Right hindlimb (tissue), 1 donor: Measurements from ENCODE around the gene TRIM29.

Experiments used
- DNase-seq: peaks from one replicate; pipeline ENCODE4 v3.0.0-alpha.2; 2018

The TRIM29 gene

DNA sequence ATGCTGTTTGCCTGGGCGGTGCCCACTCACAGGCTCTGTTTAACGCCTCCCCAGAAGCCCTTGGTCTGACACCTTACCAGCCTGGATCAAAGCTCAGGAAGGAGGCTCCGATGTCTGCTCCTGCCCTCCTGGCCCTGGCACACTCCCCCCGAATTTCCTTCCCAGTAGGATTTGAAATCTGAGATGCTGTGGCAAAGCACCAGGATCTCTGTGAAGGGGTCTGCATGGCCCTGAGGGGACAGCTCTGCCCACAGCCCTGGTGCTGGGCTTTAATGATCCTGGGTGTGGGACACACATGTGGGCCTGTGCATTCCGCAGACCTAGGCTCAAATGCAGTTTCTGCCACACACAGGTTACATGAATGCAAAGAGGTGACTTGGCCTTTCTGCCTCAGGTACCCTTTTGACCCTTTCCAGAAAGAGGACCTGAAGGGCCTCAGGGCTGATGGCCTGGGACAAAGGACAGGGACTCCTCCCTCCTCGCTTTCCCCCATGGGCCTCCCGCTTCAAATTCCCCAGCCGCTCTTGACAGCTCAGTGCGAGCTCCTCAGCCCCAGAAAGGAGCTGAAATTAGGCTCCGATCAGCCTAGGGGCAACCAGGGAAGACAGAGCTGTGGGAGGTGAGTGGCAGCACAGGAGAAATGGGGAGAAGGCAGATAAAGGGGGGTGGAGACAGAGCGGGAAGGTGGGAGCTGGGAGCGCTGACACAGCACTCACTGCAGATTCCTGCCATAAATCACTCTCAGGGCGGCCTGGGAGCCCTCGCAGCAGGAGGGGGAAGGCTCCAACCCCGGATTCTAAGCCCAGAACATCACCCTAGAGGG is 41.3 kb downstream of the TRIM29 start:
- DNase-seq: no peak

DNA sequence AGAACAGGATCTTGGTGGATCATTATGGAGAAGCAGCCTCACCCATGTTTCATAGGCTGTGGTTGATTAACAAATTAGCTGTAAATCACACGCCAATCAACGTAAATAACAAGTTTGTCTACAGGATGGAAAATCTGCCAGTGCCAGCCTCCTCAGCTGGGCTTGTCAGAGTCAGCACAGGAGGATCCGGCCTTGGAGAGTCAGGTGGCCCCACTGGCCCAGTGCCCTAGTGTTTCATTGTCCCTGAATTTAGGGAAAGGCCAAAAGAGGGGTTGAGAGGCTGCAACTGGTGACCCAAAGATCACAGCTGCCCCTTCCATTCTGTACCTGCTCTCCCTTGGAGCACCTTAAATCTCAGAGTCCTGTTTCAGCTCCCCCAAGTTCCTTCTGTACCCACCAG is 42.4 kb downstream of the TRIM29 start:
- no peak for DNase-seq

DNA sequence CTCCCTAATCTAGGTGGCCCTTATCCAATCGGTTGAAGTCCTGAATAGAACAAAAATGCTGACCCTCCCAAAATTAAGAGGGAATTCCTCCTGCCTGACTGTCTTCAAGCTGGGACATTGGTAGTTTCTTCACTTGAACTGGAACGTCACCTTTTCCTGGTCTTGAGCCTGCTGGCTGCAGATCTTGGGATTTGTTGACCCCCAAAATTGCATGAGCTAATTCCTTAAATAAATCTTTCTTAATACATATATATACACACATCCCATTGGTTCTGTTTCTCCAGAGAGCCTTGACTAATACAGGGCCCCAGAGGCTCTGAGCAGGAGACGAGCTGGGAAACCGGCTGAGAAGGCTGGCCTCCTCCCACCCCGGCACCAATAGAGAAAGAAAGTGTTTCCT is 46.2 kb downstream of the TRIM29 start:
- DNase-seq: peak; percentile 2

DNA sequence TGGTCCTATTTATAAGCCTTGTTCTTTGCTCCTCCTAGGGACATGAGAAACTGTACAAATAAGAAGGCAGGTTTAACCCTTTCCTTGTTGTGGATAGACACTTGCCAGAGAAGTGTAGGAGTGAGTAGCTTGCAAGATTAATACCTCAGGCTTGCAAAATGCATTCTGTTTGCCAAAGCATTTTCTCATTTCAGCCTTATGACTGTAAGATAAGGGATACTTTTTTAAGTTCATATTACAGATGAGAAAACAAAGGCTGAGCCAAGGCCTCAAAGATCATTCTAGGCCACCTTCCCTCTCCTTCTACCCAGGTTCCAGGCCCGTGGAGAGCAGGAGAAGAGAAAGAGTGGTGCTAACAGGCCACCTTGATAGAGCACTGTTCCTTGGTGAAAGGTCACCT is 46.8 kb downstream of the TRIM29 start:
- no peak for DNase-seq

DNA sequence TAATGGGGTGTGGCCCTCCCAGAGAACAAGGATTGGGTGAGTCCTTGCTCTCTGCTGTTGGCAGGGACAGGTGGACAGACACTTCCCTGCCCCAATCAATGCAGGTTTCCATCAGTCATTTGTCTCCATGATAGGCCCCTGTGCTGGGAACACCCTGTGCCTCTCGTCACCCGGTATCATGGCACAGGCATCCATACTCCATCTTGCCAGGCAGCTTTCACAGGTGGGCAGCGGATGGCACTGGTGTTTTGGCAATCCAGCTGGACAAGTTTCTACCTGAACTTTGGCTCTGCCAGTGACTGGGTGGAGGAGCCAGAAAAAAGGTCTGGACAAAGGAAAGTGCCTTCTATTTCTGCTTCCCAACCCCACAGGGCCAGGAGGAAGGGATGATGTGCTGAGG is 47.5 kb downstream of the TRIM29 start:
- DNase-seq: no peak

DNA sequence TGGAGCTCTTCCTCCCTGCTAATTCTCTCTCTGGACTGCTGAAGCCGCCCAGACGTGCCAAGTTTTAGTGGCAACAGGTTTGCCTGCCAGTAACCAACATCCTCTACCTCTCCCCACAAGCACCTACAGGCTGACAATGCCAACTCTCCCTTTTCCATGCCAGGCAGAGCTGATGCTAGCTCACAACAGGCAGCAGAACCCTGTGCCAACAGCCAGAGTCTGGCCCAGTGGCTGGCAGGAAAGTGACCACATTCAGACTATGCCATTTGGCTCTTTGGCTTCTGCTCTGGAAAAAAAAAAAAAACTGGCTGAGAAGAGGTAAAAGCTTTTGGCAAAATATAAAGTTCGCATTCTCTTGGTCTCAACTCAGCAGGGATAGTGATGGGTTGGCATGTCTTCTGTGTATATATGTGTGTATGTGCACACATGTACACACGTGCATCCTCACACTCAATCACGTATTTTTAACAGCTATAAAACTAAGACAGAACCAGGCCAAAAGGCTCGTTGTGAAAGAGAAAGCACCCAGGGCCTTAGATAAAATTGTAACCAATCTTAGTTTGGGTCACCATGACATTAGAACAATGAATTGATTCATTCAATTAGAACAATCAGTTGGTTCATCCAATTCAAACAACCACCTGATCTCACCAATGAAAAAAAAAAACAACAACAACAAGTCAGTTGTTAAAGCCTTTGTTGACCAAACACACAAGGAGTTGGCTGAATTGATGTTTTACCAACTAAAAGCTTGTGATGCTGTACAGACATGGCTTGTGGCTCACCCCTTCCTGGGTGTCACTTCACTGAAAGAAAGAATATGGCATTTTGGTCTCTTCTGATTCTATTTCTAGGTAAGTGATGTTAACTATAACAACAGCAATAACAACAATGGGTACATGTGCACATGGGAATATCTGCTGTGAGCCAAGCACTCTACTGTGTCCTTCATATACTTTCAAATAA is 48.6 kb downstream of the TRIM29 start:
- DNase-seq: no peak

DNA sequence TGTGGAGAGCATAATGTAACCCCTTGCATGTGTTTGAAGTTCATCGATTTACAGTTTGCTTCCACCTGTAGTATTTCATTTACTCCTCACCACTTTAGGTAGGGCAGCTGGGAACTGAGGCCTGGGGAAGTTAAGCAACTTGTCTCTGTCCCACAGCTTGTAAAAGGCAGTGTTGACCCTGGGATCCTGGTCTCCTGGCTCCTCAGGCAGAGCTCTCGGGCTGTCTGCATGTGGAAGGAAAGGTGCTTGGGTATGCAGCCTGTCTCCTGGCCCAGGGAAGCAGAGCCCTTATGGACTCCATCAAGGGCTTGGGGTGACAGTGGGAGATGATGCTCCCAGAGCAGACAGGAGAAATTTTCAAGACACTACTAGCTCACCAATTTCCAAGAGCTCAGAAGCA is 49.9 kb downstream of the TRIM29 start:
- no peak for DNase-seq

DNA sequence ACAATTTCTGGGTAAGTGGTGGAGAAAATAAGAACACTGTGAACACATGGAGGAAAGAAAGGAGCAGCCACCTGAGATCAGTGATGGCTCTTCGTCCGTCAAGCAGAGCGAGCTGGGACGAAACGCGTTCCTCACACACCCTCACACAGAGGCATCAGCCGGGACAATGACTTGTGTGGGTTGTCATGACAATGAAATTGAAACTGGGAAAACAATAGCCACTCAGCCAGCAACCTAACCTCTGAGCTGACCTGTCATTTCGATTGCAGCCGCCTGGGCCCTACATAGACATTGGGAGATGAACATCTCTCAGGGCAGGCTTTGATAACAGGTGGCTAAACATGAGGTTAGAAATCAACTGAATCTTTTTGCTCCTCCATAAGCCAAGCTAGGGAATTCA is 51.3 kb downstream of the TRIM29 start:
- no peak for DNase-seq

DNA sequence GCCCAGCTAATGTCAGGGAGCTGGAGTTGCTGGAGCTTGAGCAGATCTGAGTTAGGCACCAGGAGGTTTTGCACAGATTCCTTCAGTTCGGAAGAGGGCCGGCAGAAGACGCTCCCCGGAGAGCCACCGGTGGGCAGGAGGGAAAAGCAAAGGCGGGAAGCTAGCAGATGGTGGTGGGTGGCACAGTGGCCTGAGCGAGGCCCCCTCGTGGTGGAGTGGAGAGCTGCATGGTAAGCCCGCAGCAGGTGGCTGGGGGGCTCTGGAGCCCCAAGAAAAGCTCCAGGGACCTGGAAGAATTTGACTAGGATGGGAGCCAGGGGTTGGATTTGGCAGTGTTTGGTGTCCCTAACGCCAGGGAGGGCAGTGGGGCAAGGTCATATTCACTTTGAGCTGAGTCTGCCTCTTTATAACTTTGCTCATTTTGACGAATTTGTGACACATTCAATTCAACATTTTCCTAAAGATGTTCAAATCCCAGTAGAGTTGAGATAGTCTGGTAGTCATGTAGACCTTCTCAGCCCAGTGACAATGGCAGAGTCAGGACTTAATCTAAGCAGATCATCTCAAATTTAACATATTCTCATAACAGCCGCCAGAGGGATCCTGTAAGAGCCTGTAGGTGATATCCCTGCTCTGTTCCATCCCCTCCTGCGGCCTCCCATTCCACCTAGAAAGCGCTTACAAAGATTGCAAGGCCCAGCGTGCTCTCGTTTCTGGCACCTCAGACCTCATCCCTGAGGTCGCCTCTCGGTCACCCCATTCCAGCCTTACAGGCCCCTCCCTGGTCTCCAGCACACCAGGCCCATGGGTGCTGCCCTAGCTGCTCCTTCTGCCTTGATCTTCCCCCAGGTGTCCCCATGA is 57.9 kb downstream of the TRIM29 start:
- no peak for DNase-seq

DNA sequence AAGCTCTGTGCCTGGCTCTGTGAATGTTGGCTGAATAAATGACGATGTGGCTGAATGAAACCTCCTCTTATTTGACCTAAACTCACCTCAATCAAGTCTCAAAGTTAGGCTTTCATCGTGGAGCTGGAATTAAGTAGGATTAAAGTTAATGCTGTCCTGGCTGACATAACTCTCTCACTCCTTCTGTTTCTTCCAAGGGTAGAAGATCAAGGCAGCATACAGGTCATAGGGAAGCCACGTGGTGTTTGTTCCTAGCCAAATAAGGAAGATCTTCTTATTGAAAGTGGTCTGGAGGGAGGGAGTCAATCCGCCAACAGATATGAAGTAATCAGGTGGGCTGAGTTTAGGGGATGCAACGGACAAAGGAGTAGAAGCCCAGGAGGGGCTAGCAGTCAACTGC is 59.5 kb downstream of the TRIM29 start:
- DNase-seq: no peak

DNA sequence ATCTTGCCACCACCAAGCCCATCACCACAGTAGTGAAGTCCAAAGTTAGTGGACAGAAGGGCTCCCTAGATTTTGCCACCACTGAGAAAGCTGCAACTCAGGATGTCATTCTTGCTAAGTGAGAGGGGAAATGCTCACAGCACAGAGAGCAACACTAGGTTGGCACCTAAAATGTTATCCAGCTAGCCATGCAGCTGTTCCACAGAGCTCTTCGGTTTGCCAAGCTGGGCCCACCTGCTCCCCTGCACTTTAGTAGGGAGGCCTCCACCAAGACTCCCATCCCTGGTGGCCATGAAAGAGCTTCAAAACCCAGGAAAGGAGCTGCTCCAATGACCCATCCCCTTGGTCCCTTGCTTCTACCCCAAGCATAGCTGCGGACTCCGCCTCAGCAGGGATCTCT is 63.8 kb downstream of the TRIM29 start:
- peak; percentile 35 for DNase-seq

DNA sequence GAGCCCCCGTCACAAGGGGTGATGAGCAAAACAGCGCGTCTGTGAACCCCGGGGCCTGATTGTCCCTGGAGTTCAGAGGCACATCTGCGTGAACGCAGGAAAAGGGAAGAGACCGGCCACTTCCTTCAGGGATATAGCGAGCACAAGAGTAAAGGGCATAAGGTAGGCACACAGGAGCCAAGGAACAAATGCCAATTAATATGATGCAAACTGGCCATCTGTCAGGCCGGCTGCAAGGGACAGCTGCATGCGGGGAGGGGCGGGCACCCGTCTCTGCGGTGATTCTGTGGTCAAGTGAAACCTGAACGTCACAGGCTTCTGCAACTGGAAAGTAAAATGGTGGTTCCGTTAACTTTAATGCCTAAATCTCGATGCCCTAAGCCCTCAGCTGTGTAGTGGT is 64.7 kb downstream of the TRIM29 start:
- peak; percentile 70 for DNase-seq

DNA sequence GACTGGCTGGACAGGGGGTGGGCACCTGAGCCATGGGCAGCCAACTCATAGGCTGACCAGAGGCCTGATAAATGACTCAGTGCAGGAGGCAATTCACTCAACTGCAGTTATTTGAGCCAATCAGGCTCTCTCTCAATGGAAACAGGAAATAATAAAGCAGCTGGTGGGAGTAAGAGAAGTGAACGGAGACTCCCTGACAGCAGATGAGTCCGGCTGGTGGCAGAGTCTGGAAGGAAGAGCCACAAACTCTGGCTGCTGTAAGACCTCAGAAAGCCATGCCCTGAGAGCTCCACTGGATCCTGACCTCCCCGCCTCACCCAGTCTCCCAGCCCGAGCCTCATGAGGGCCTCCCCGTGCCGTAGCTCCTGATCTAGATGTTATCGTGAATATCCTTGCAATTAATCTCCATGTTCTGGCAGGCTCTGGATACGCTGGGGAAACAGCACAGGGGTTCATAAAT is 69.8 kb downstream of the TRIM29 start:
- peak; percentile 66 for DNase-seq

DNA sequence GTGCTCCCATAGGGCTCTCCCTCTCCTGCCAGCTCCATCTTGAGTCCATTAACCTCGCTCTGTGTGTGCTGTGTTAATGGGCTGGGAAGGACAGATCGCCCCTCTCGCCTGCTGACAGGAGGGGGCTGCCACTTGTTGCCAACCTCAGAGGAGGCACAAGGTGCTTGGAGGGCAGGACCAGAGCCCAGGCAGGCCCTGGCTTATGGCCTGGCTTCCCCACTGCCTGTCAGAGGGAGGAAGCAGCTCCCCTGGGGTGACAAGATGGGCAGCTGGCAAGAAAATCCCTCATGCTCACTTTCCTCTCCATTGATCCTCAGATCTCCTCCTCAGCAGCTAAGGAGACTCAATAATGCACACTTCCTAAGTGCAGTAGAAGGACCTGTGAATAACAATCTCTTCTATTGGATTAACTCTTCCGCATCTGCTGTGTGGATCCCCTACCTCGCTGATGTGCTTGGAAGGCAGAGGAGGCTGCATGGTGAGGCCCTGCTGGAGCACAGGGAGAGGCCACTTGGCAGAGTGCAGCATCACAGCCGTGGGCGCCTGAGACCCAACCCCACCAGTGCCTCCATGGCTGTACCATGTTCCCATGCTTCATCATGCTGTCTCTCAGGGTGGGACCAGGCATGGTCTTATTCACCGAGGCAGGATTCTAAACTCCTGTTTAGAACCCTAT is 70.3 kb downstream of the TRIM29 start:
- DNase-seq: no peak

DNA sequence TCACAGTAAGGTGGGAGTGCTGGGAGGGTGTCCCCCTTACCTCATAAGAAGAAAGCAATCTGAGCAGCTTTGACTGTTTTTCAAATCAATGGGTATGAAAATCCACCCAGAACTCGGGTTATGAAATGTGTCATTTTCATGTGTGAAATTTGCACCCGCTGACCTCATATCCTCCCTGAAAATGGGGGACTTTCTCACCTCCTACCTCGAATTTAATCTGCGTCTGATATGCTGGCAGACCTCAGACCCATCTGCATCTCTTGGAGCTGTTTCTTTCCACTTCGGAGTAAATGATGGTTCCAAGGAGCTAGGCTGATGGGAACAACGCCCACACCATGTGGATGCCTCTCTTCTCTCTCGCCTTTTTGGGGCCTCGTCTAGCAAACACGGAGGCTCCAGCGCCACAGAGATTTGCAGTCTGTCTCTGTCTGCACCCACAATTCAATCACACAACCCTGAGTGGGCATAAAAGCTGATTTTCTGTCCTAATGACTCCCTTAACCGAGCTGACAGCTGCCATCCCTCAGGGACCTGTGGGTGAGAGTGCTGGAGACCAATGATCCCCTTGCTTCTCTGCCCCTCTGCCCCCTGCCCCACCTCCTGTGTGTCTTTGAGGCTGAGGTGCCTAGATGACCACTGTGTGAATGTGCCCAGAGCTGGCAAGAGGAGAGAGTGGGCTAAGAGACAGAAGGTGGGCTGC is 71.0 kb downstream of the TRIM29 start:
- no peak for DNase-seq

DNA sequence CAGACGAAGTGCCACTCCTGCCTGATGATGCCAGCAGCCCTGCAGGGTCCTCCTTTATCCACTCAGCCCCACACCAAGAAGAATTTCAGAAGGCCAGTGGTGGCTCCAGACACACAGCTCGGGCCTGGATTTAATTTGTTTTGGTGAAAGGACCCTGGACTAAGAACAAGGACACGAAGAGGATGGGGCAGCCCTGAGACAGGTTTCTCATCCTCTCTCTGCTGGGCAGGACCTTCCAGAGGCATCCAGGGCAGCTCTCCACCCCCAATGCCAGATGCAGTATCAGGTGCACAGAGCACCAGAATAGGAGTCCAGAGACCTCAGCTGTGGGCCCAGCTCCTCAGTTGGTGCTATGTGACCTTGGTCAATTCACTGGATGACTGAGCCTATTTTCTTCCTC is 72.0 kb downstream of the TRIM29 start:
- DNase-seq: no peak

DNA sequence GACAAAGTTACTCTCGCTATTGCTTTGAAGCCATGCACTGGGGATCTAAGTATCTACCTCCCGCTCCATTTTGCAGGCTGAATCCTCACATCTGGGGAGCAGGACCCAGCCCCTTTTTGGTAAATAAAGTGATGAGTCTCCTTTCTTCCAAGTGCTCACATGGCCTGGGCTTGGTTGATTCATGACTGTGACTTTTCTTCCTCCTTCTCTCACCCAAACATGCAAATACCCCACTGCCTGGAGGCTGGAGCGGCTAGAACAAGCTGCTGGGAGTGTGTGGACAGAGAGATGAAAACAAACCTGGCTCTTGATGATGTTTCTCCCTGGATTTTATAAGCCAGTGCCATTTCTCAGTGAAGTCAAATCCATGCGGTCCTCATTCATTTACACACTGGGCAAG is 72.7 kb downstream of the TRIM29 start:
- DNase-seq: no peak

DNA sequence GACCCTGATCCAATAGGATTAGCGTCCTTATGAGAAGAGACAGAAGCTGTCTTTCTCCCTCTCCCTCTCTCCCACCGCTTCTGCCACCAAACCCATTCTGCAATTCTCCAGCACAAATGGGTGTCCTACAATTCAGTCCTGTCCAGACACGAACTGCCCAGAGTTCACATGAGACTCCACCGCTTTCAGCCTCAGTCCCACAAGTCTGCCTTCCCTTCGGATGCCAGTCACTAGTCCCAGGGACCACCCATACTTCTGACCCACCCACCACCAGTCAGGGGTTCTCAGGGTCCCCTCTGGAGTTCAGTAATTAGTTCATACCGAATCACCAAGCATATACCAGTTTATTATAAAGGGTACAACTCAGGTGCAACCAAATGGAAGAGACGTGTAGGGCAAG is 73.6 kb downstream of the TRIM29 start:
- DNase-seq: peak; percentile 5

DNA sequence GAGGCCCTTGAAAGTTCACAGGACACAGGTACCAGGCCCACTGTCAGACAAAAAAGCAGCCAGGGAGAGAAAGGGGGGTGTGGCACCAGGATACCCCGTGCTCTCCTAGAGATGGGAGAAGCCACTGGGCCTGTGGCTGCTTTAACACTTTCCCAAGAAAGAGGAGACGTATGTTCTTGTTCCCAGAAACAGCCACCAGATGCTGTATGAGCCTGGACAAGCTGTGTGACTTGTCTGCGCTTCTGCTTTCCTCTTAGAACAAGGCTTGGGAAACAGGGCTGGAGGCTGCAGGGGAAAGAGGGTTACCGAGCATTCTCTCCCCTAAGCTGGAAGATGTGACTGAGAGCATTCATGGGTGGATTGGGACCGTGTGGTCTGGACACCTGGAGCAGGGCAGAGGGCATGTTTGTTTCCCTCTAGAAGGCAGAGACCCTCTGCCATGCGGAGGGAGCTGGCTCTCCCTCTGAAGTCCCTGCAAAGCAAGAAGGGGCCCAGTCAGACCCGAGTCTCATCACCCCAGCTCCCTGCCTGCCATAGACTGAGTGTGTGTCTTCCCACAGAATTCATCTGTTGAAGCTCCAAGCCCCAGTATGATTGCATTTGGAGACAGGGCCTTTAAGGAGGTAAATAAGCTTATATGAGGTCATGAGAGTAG is 74.1 kb downstream of the TRIM29 start:
- peak; percentile 4 for DNase-seq

DNA sequence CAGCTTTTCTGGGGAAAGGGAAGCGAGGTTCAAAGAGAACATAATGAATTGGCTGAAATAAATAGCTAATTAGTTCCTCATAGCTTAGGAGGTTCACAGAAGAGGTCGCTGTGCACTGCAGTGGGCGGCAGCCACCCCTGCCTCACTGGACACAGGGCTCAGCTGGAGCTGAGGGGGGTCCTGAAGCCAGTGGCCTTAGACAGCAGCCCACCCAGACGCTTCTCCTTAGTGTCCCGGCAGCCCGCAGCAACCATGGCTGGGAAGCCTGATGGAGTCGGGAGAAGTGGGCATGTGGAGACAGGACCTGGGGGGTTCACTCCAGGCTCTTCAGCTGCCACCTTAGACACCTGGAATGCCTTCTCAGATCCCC is 75.4 kb downstream of the TRIM29 start:
- no peak for DNase-seq
